Choroid plexus epithelial cell (primary cell): ENCODE data around the gene SAFB.

Experiments
- DNase-seq: peaks from one replicate; pipeline ENCODE4 v3.0.0-alpha.2; 2010; ENCODE audit warnings: low read depth
- H3K4me3 ChIP-seq: 2 replicates; pipeline ENCODE4 v1.5.1; 2011; ENCODE audit warnings: low read depth, mild to moderate bottlenecking, control low read depth, low read length, moderate library complexity
- TF ChIP-seq, protein P1 (sequence below): conservative IDR thresholded peaks from 2 replicates; pipeline ENCODE4 v1.5.1; 2011; ENCODE audit warnings: low read depth, mild to moderate bottlenecking, control low read depth, inconsistent platforms, low read length, moderate library complexity

Gene SAFB

DNA sequence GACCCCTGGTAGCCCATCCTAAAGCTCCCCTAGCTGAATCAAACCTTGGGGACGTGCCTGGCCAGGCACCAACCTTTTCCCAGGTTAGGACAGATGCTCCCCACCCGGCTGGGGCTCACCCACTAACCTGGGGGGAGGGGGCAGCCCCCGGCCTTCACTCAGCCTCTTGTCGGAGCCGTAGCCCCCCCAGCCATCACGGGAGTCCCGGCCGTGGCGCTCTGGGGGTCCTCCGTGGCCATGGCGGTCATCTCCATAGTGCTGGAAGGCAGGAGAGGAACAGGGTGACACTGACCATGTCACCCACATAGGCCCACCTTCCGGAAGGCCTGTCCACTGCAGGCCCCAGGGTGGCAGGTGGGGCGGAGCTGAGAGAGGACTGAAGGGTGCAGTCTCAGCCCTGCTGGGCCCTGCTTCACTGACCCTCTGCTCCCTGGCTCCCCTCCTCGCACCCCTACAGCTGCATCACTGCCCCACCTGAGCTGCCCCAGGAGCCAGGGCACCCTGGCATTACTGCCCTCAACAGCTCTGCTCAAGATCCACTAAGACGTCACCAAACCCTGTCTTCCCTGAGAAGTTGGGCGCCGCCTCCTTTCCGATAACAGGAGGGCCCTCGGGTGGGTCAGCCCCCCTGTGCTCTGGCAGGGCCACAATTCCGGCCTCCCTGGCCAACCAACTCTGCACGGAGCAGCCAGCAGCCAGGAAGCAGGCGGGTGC lies 32.6 kb upstream of the SAFB start:
- no peak for DNase-seq
- no peak overlapping the region for H3K4me3 ChIP-seq
- TF ChIP-seq, protein P1, sequence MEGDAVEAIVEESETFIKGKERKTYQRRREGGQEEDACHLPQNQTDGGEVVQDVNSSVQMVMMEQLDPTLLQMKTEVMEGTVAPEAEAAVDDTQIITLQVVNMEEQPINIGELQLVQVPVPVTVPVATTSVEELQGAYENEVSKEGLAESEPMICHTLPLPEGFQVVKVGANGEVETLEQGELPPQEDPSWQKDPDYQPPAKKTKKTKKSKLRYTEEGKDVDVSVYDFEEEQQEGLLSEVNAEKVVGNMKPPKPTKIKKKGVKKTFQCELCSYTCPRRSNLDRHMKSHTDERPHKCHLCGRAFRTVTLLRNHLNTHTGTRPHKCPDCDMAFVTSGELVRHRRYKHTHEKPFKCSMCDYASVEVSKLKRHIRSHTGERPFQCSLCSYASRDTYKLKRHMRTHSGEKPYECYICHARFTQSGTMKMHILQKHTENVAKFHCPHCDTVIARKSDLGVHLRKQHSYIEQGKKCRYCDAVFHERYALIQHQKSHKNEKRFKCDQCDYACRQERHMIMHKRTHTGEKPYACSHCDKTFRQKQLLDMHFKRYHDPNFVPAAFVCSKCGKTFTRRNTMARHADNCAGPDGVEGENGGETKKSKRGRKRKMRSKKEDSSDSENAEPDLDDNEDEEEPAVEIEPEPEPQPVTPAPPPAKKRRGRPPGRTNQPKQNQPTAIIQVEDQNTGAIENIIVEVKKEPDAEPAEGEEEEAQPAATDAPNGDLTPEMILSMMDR: no peak

DNA sequence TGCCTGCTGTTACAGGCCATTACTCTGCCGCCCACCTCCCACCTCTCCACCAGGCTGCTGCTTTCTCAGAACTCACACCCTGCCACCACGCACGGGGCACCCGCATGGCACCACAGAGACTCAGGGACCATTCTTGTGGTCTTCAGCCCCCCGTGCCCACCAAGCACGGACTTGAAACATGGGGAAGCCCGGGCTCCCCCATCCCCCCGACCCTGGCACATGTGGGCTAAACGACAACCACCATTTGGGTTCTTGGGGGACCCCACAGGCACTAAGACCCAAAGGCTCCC lies 32.1 kb upstream of the SAFB start:
- DNase-seq: no peak
- TF ChIP-seq, protein P1: no peak
- H3K4me3 ChIP-seq: no peak overlapping the region

DNA sequence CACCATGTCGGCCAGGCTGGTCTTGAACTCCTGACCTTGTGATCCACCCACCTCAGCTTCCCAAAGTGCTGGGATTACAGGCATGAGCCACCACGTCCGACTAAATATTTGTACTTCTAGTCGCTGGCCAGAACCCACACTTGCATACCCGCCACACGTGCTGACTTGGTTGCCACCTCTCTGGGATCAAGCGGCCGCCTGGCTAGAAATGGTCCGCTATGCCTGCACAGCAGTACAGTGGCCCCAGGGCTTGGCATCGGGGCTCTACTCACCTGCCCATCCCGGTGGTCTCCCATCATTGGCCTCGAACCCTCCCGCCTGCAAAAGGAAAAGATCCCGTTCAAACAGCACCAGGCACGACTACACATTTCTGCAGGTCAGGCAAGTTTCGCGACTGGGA lies 31.4 kb upstream of the SAFB start:
- no peak for DNase-seq
- H3K4me3 ChIP-seq: no peak overlapping the region
- TF ChIP-seq, protein P1: no peak

DNA sequence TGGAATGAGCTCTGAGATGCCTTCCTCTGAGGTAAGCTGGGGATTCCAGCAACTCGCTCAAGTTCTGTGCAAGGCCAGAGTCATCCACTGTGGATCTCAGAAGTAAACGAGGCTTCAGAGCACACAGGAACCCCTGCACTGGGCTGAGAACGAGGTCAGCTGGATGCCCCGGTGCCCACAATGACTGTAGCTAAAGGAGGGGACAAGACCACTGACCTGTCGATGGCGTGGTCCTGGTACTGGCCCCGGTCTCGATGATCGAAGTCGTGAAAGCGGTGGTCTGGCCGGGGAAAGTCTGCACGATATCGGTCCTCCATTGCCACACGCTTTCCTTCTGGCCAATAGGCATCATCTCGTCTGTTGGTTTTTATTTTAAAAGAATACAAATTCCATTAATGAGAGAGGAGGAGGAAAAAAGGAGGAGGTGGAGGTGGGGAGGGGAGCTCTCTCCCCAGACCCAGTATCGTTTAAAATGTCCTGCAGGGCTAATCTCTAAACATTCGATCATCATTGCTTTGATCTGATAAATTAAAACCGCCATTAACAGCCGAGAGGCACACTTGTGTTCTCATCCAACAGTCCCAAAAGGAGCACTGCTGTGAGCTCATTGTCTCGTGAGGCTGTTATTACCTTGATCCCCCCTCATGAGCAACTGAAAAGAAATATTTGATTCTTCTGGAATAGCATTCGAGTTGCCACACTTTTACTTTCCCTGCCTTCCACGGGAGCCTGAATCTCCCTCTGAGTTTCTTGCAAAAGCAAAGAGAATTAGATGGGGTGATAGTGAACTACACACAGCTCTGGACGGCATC lies 30.1 kb upstream of the SAFB start:
- no peak overlapping the region for H3K4me3 ChIP-seq
- TF ChIP-seq, protein P1: no peak
- DNase-seq: no peak

DNA sequence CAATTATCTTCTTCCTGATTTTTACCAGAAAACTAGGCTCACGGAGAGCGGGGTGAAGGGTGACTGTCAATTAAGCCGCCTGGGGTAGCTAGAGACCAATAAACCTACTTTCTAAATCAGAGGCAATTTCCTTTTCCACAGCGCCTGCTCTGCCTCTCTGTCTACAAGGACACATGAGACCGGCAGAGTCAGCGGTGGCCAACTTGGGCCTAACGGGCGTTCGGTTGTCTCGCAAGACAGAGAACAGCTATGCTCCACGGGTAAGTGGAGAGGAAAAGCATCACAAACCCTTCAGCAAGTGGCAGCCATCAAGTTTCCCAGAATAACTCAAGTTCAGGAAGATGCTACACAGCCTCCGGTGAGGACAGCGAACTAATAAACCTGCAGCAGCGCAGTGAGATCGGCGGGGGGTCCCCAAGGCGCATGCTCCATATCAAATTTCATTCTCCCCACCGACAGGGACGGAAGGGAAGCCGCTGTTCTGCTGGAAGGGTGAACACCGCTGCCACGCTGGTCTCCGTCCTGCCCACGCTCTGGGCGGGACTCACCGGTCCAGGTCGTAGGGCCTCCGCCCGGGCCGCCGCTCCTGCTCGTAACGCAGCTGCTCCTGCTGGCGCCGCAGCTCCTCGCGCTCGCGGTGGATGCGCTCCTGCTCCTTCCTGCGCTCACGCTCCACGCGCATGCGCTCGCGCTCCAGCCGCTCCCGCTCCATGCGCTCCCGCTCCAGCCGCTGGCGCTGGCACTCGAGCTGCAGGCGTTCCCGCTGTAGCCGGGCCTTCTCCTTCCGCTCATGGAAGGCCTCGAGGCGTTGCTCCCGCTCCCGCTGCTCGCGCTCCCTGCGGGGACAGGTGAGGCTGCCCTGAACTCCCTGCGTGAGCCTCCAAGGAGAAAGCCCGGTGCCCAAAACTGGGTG lies 29.3 kb upstream of the SAFB start:
- DNase-seq: no peak
- H3K4me3 ChIP-seq: no peak overlapping the region

DNA sequence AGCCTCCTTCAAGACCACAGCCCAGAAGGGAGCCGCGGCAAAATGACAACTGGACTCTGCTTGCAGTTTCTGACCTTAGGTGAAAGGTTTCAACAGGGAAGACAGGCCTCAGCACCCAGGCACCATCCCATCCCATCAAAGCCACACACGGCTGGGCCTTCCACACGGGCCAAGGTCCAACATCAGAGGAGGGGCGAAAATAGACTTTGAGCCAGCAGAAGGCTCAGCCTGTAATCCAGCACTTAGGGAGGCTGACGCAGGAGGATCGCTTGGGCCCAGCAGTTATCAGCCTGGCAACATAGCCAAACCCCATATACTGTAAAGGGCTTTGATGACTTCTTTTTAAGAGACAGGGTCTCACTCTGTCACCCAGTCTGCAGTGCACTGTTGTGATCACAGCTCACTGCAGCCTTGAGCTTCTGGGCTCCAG lies 28.3 kb upstream of the SAFB start:
- DNase-seq: no peak
- no peak overlapping the region for H3K4me3 ChIP-seq

More for the DNA sequence above, 29.3 kb upstream of the SAFB start:
- TF ChIP-seq, protein P1: no peak

More for the DNA sequence above, 28.3 kb upstream of the SAFB start:
- TF ChIP-seq, protein P1: no peak
